ENCODE results near the gene RAF1. TPM values are rescaled to one million over a fixed set of nuclear protein-coding genes. Genes with fewer than 3 reads are reported as not detected.

Gene RAF1
- total and polyA plus RNA-seq, 2 of the 13 experiments (the other 11 are each of a cell fraction or from before 2014, with no cell fraction given): 72.2 to 91.4 TPM

DNA sequence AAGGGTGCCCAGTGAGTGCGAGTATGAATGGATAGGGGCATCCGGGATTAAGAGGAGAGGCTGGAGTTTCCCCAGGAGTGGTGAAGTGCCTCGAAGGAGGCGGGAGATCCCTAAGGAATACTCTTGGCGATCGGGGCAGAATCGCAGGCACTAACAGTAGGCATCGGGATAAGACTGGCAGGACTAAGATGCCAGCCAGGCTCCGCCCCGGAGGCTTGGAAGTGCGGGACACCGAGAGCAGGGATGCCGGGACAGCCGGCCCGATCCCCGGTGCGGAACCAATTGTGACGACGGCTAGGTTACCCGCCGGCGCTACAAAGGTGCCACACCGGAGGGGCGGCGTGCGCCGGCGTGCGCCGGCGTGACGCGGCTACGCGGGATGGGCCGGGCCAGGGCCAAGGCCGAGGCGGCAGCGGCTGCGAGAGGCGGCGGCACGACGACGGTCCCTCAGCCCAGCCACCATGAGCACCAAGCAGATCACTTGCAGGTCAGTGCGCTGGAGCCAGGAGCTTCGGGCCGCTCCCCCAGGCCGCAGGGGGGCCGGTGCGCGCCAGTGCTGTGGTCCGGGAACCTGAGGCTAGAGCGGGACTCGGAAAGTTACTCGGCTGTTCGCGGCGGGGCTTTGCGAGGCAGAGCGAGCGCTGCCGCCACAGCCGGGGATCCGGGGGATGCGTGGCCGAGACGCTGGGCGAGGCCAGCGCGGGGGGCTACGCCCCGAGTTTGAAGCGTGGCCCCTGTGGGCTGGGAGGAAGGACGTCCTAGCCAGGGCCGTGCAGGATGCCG is 107.0 kb downstream of the RAF1 start, which contains the start of gene MKRN2 (continued):
- no peak for TF ChIP-seq ZNF383 (CRISPR knock-in tag; IDR thresholded peaks at IDR 0.05; ENCODE audit: borderline replicate concordance)
- TF ChIP-seq, protein P1, sequence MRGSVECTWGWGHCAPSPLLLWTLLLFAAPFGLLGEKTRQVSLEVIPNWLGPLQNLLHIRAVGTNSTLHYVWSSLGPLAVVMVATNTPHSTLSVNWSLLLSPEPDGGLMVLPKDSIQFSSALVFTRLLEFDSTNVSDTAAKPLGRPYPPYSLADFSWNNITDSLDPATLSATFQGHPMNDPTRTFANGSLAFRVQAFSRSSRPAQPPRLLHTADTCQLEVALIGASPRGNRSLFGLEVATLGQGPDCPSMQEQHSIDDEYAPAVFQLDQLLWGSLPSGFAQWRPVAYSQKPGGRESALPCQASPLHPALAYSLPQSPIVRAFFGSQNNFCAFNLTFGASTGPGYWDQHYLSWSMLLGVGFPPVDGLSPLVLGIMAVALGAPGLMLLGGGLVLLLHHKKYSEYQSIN (CRISPR knock-in tag; IDR thresholded peaks at IDR 0.05; ENCODE audit: borderline replicate concordance): no peak
- no peak for TF ChIP-seq NR3C1 (CRISPR knock-in tag; IDR thresholded peaks at IDR 0.05)
- TF ChIP-seq, protein P2, sequence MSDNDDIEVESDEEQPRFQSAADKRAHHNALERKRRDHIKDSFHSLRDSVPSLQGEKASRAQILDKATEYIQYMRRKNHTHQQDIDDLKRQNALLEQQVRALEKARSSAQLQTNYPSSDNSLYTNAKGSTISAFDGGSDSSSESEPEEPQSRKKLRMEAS (IDR thresholded peaks at IDR 0.05): peak; percentile 82
- no peak for TF ChIP-seq SRSF9 (IDR thresholded peaks at IDR 0.05; ENCODE audit: borderline replicate concordance, insufficient read depth, low read depth, low read length, poor library complexity, severe bottlenecking)
- TF ChIP-seq HOXA5 (CRISPR knock-in tag; IDR thresholded peaks at IDR 0.05): peak; percentile 78
- peak; percentile 81; the same call in 1 of the 2 replicates for TF ChIP-seq NFKB2 (CRISPR knock-in tag; IDR thresholded peaks at IDR 0.05; ENCODE audit: borderline replicate concordance)
- TF ChIP-seq, protein P3, sequence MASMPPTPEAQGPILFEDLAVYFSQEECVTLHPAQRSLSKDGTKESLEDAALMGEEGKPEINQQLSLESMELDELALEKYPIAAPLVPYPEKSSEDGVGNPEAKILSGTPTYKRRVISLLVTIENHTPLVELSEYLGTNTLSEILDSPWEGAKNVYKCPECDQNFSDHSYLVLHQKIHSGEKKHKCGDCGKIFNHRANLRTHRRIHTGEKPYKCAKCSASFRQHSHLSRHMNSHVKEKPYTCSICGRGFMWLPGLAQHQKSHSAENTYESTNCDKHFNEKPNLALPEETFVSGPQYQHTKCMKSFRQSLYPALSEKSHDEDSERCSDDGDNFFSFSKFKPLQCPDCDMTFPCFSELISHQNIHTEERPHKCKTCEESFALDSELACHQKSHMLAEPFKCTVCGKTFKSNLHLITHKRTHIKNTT (CRISPR knock-in tag; IDR thresholded peaks at IDR 0.05): no peak
- TF ChIP-seq PHB2 (IDR thresholded peaks at IDR 0.05; ENCODE audit: partially characterized antibody): no peak
- peak; percentile 81; the same call in 1 of the 2 replicates for TF ChIP-seq ZNF792 (CRISPR knock-in tag; IDR thresholded peaks at IDR 0.05)
- no peak; the same call in 1 of the 2 replicates for TF ChIP-seq HIVEP1 (CRISPR knock-in tag; IDR thresholded peaks at IDR 0.05)
- TF ChIP-seq, protein P4, sequence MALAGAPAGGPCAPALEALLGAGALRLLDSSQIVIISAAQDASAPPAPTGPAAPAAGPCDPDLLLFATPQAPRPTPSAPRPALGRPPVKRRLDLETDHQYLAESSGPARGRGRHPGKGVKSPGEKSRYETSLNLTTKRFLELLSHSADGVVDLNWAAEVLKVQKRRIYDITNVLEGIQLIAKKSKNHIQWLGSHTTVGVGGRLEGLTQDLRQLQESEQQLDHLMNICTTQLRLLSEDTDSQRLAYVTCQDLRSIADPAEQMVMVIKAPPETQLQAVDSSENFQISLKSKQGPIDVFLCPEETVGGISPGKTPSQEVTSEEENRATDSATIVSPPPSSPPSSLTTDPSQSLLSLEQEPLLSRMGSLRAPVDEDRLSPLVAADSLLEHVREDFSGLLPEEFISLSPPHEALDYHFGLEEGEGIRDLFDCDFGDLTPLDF (CRISPR knock-in tag; IDR thresholded peaks at IDR 0.05): no peak
- TF ChIP-seq CEBPG (CRISPR knock-in tag; IDR thresholded peaks at IDR 0.05): no peak; the same call in 1 of the 2 replicates
- TF ChIP-seq, protein P5, sequence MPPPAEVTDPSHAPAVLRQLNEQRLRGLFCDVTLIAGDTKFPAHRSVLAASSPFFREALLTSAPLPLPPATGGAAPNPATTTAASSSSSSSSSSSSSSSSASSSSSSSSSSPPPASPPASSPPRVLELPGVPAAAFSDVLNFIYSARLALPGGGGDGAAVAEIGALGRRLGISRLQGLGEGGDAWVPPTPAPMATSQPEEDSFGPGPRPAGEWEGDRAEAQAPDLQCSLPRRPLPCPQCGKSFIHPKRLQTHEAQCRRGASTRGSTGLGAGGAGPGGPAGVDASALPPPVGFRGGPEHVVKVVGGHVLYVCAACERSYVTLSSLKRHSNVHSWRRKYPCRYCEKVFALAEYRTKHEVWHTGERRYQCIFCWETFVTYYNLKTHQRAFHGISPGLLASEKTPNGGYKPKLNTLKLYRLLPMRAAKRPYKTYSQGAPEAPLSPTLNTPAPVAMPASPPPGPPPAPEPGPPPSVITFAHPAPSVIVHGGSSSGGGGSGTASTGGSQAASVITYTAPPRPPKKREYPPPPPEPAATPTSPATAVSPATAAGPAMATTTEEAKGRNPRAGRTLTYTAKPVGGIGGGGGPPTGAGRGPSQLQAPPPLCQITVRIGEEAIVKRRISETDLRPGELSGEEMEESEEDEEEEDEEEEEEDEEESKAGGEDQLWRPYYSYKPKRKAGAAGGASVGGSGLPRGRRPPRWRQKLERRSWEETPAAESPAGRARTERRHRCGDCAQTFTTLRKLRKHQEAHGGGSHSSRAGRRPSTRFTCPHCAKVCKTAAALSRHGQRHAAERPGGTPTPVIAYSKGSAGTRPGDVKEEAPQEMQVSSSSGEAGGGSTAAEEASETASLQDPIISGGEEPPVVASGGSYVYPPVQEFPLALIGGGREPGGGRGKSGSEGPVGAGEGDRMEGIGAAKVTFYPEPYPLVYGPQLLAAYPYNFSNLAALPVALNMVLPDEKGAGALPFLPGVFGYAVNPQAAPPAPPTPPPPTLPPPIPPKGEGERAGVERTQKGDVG (CRISPR knock-in tag; IDR thresholded peaks at IDR 0.05; ENCODE audit: borderline replicate concordance): peak; percentile 78; the same call in 1 of the 2 replicates
- peak; percentile 71; the same call in 1 of the 2 replicates for TF ChIP-seq RXRB (CRISPR knock-in tag; IDR thresholded peaks at IDR 0.05; ENCODE audit: borderline replicate concordance)
- no peak for TF ChIP-seq ZKSCAN8 (CRISPR knock-in tag; IDR thresholded peaks at IDR 0.05; ENCODE audit: borderline replicate concordance)
- no peak for TF ChIP-seq ZNF282 (IDR thresholded peaks at IDR 0.05; ENCODE audit: partially characterized antibody)
- peak; percentile 22 for TF ChIP-seq CENPT (CRISPR knock-in tag; IDR thresholded peaks at IDR 0.05; ENCODE audit: low read depth)
- TF ChIP-seq, protein P6, sequence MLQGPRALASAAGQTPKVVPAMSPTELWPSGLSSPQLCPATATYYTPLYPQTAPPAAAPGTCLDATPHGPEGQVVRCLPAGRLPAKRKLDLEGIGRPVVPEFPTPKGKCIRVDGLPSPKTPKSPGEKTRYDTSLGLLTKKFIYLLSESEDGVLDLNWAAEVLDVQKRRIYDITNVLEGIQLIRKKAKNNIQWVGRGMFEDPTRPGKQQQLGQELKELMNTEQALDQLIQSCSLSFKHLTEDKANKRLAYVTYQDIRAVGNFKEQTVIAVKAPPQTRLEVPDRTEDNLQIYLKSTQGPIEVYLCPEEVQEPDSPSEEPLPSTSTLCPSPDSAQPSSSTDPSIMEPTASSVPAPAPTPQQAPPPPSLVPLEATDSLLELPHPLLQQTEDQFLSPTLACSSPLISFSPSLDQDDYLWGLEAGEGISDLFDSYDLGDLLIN (CRISPR knock-in tag; IDR thresholded peaks at IDR 0.05; ENCODE audit: borderline replicate concordance): no peak
